Lung (tissue), 12 donors: ENCODE measurements around the gene SLC26A9. TPM values are rescaled to one million over a fixed set of nuclear protein-coding genes. Genes with fewer than 3 reads are reported as not detected.
"Not testable (repeated sequence)": the region's sequence is repeated elsewhere in the genome, so short reads cannot be mapped to it uniquely, and the experiment has no call there.

Source experiments
- ATAC-seq: fragments of 200-7000 bp; cut with Tn5 transposase; one replicate; pipeline ENCODE4 v1.9.1; 2020; ENCODE audit warnings: moderate number of reproducible peaks; ENCODE audit not compliant: insufficient read depth, low FRiP score
- DNase-seq, 3 donors: peaks; one replicate each; pipeline ENCODE4 v3.0.0-alpha.2; 2013 to 2017
- H3K27ac ChIP-seq, 2 donors: one replicate each; pipeline ENCODE4 v1.5.1; 2013; ENCODE audit warnings: mild to moderate bottlenecking in 2 of 2, moderate library complexity in 2 of 2, control low read depth in 1 of 2, inconsistent platforms in 1 of 2, low read depth in 1 of 2, low read length in 1 of 2
- H3K27me3 ChIP-seq, 3 donors: one replicate each; pipeline ENCODE4 v1.5.1; 2013; ENCODE audit warnings: low read length in 2 of 3; ENCODE audit not compliant: control insufficient read depth in 3 of 3, insufficient read depth in 3 of 3
- H3K36me3 ChIP-seq, 4 donors: one replicate each; pipeline ENCODE4 v1.5.1; 2013; ENCODE audit warnings: low read length in 4 of 4, mild to moderate bottlenecking in 1 of 4, moderate library complexity in 1 of 4; ENCODE audit not compliant: control insufficient read depth in 4 of 4, insufficient read depth in 4 of 4
- H3K4me1 ChIP-seq, 5 donors: one replicate each; pipeline ENCODE4 v1.5.1; 2013; ENCODE audit warnings: low read length in 5 of 5, mild to moderate bottlenecking in 2 of 5, moderate library complexity in 1 of 5; ENCODE audit not compliant: control insufficient read depth in 5 of 5, insufficient read depth in 5 of 5
- H3K4me3 ChIP-seq: one replicate; pipeline ENCODE4 v1.5.1; 2013; ENCODE audit warnings: mild to moderate bottlenecking, control low read depth, moderate library complexity
- H3K9ac ChIP-seq, 2 donors: one replicate each; pipeline ENCODE4 v1.5.1; 2013; ENCODE audit warnings: low read length in 2 of 2, control low read depth in 1 of 2; ENCODE audit not compliant: insufficient read depth in 1 of 2
- H3K9me3 ChIP-seq, 4 donors: one replicate each; pipeline ENCODE4 v1.5.1; 2013; ENCODE audit warnings: low read length in 3 of 4, mild to moderate bottlenecking in 1 of 4, moderate library complexity in 1 of 4; ENCODE audit not compliant: control insufficient read depth in 4 of 4, insufficient read depth in 3 of 4
- whole genome bisulfite sequencing, 2 donors: extraction: QIAGEN DNeasy Blood & Tissue Kit; methylation state at CpG; one replicate each; pipeline ENCODE4 v1.1.7; 2013; 5-methylcytosine and 5-hydroxymethylcytosine counted together
- polyA plus RNA-seq, 2 donors: library from polyadenylated mRNA; stranded (reverse); fragments of 200-250 nt; gene quantifications; one replicate each; pipeline ENCODE4 v1.2.1, GENCODE V29; 2013
- total RNA-seq, 2 donors: library from RNA; depleted of rRNA in 1 of 2; stranded (reverse); fragments of >200 nt in 1 of 2; gene quantifications; one replicate each; pipeline ENCODE4 v1.2.1, GENCODE V29; 2014 to 2021
- TF ChIP-seq, protein P1 (sequence below): IDR thresholded peaks from 2 replicates; pipeline ENCODE4 v1.5.1; 2012; ENCODE audit warnings: mild to moderate bottlenecking; ENCODE audit errors: control extremely low read depth, extremely low read depth
- donor health status: control.
- donor health status: control.
- donor health status: Bipolar disorder and iron deficiency.
- donor health status: healthy.
- donor health status: DM: yes; HTN: yes; CAD: no.

SLC26A9 gene
- total and polyA plus RNA-seq, 4 donors: 0.14 to 30.3 (median 15.8) TPM

- H3K27ac ChIP-seq: peak overlapping the region in 1 of 2 donors; percentile 96
- H3K9me3 ChIP-seq: no peaks in the 10 kb centered on the region
- ATAC-seq: peak; percentile 21
- DNase-seq: peak; percentile 80 to 87 (median 80)
- WGBS, 2 donors: 31 to 66% methylated on average over 4 of the region's 4 CpGs
- no peaks in the 10 kb centered on the region for H3K27me3 ChIP-seq
- no peak overlapping the region for H3K4me3 ChIP-seq
- no peaks in the 10 kb centered on the region for H3K36me3 ChIP-seq
- H3K4me1 ChIP-seq: peaks cover 6 to 27% (median 16%) of the 10 kb centered on the region in 5 donors
- TF ChIP-seq, protein P1, sequence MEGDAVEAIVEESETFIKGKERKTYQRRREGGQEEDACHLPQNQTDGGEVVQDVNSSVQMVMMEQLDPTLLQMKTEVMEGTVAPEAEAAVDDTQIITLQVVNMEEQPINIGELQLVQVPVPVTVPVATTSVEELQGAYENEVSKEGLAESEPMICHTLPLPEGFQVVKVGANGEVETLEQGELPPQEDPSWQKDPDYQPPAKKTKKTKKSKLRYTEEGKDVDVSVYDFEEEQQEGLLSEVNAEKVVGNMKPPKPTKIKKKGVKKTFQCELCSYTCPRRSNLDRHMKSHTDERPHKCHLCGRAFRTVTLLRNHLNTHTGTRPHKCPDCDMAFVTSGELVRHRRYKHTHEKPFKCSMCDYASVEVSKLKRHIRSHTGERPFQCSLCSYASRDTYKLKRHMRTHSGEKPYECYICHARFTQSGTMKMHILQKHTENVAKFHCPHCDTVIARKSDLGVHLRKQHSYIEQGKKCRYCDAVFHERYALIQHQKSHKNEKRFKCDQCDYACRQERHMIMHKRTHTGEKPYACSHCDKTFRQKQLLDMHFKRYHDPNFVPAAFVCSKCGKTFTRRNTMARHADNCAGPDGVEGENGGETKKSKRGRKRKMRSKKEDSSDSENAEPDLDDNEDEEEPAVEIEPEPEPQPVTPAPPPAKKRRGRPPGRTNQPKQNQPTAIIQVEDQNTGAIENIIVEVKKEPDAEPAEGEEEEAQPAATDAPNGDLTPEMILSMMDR: no peak
- no peak overlapping the region for H3K9ac ChIP-seq
Measured at GRCh38 chr1:205913451-205914154, 29.7 kb downstream of the SLC26A9 start.

DNA sequence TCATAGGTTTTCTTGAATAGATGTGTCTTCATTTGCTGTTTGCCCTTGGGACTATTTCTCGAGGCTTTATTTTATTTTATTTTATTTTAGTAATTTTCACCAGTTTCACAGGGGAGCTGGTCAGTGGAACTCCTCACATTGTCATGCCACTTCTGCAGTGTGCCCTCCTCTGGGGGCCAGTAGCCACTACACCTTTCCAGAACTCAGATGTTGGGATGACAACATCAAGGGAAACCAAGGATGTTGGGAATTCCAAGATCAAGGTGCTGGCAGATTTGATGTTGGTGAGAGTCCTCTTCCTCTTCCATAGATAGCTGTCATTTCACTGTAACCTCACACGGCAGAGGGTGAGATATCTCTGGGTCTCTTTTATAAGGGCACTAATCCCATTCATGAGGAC lies 35.5 kb downstream of the SLC26A9 start:
- WGBS, 2 donors: 38 to 52% methylated on average over 2 of the region's 2 CpGs
- Histone ChIP-seq H3K36me3 (no peaks in the 10 kb centered on the region), H3K27ac (no peak overlapping the region), H3K9ac (no peak overlapping the region), H3K9me3 (no peaks in the 10 kb centered on the region), H3K27me3 (no peaks in the 10 kb centered on the region), H3K4me1 (no peaks in the 10 kb centered on the region), H3K4me3 (no peak overlapping the region)
- TF ChIP-seq, protein P1: peak; percentile 20
- no peak for ATAC-seq
- no peak for DNase-seq

- H3K9ac ChIP-seq, H3K27ac ChIP-seq, ATAC-seq, H3K4me3 ChIP-seq, DNase-seq, H3K4me1 ChIP-seq, H3K9me3 ChIP-seq, H3K36me3 ChIP-seq, H3K27me3 ChIP-seq: not testable (repeated sequence)
- 75 to 85% methylated on average over 2 to 3 of the region's 3 CpGs for WGBS, 2 donors
Measured at GRCh38 chr1:205905095-205905494, 38.2 kb downstream of the SLC26A9 start.

DNA sequence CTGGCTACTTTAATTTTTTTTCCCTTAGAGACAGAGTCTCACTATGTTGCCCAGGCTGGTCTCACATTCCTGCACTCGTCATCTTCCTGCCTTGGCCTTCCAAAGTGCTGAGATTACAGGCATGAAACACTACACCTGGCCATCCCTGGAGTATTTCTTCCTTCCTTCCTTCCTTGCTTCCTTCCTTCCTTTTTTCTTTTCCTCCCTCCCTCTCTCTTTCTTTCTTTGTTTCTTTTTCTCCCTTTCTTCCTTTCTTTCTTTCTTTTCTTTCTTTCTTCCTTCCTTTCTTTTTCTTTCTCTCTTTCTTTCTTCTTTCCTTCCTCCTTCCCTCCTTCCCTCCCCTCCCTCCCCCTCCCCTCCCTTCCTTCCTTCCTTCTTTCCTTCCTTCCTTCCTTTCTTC lies 46.9 kb downstream of the SLC26A9 start:
- H3K27me3 ChIP-seq: no peaks in the 10 kb centered on the region
- H3K27ac ChIP-seq: no peak overlapping the region
- H3K9ac ChIP-seq: no peak overlapping the region
- 87 to 91% methylated on average over 1 of the region's 1 CpG for WGBS, 2 donors
- peaks cover 0 to 13% (median 0%) of the 10 kb centered on the region in 4 donors for H3K9me3 ChIP-seq
- H3K4me1 ChIP-seq: no peaks in the 10 kb centered on the region
- TF ChIP-seq, protein P1: no peak
- no peak for ATAC-seq
- DNase-seq: no peak
- no peak overlapping the region for H3K4me3 ChIP-seq
- H3K36me3 ChIP-seq: peaks cover 0 to 1% (median 0%) of the 10 kb centered on the region in 4 donors

DNA sequence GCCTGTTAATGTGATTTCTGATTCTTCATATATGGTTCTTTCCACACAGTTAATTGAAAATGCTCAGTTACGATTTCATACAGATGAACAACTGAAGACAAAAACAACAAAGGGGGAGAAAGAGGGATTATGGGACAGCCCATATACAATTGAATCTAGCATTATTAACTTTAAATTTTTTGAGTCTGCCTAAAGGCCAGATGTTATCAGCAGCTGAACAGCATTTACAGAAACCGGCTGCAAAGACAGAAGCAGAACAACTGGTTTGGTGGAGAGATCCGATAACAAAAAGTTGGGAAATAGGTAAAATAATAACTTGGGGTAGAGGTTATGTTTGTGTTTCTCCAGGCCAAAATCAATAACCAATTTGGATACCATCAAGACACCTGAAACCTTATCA lies 49.1 kb downstream of the SLC26A9 start:
- ATAC-seq, H3K27ac ChIP-seq, H3K36me3 ChIP-seq, H3K4me1 ChIP-seq, DNase-seq, H3K9ac ChIP-seq, H3K4me3 ChIP-seq, H3K27me3 ChIP-seq: not testable (repeated sequence)
- peaks cover 0 to 11% (median 0%) of the 10 kb centered on the region in 4 donors for H3K9me3 ChIP-seq
- 90 to 95% methylated on average over 3 of the region's 3 CpGs for WGBS, 2 donors

GRCh38 chr1:205892175-205892574 lies 51.1 kb downstream of the SLC26A9 start:
- H3K27me3 ChIP-seq, H3K4me3 ChIP-seq, ATAC-seq, H3K9me3 ChIP-seq, H3K27ac ChIP-seq, H3K36me3 ChIP-seq, H3K9ac ChIP-seq, DNase-seq, H3K4me1 ChIP-seq: not testable (repeated sequence)
- 12 to 52% methylated on average over 2 of the region's 2 CpGs for WGBS, 2 donors
